ENCODE results near the gene SLC22A7.

GRCh38 chr6:43302126-43302525 is 4.1 kb downstream of the SLC22A7 start:
- TF ChIP-seq CTCF (IDR thresholded peaks at IDR 0.05) (no peak), POLR2A (IDR thresholded peaks at IDR 0.05) (no peak)

Data from prostate gland (tissue), 2 donors.